Loucy (cell line): ENCODE results near the gene FAM209B.
"Not testable (repeated sequence)": the region's sequence is repeated elsewhere in the genome, so short reads cannot be mapped to it uniquely, and the experiment has no call there.

ENCODE experiments used
- H2AFZ ChIP-seq: fragments of 200-600 bp; sonication (generic); 2 replicates; pipeline ENCODE4 v1.6.0; 2016; ENCODE audit warnings: antibody characterized with exemption, mild to moderate bottlenecking, low read length, moderate library complexity
- H3F3A ChIP-seq: fragments of 200-600 bp; 2 replicates; pipeline ENCODE4 v1.6.0; 2016; ENCODE audit warnings: antibody characterized with exemption, low read depth, mild to moderate bottlenecking
- H3K27me3 ChIP-seq: fragments of 200-600 bp; sonication (generic); 2 replicates; pipeline ENCODE4 v1.6.1; 2014; ENCODE audit warnings: low read length, mild to moderate bottlenecking; ENCODE audit not compliant: insufficient read depth, poor library complexity, severe bottlenecking
- H3K36me3 ChIP-seq: fragments of 200-600 bp; sonication (generic); 2 replicates; pipeline ENCODE4 v1.6.1; 2016; ENCODE audit warnings: low read length; ENCODE audit not compliant: insufficient read depth
- H3K4me1 ChIP-seq: fragments of 200-600 bp; sonication (generic); 2 replicates; pipeline ENCODE4 v1.5.1; 2014; ENCODE audit warnings: low read length, mild to moderate bottlenecking; ENCODE audit not compliant: insufficient read depth, poor library complexity, severe bottlenecking
- H3K4me2 ChIP-seq: fragments of 200-600 bp; sonication (generic); 2 replicates; pipeline ENCODE4 v1.6.0; 2014; ENCODE audit warnings: antibody characterized with exemption, low read length, low read depth, mild to moderate bottlenecking; ENCODE audit not compliant: poor library complexity, severe bottlenecking
- H3K4me3 ChIP-seq: fragments of 200-600 bp; sonication (generic); 2 replicates; pipeline ENCODE4 v1.5.1; 2014; ENCODE audit warnings: low read length, mild to moderate bottlenecking, mixed read lengths; ENCODE audit not compliant: poor library complexity, severe bottlenecking
- H3K79me2 ChIP-seq: fragments of 200-600 bp; sonication (generic); 2 replicates; pipeline ENCODE4 v1.6.1; 2014; ENCODE audit warnings: low read length; ENCODE audit not compliant: insufficient read depth
- H3K9ac ChIP-seq: fragments of 200-600 bp; sonication (generic); 2 replicates; pipeline ENCODE4 v1.6.0; 2014; ENCODE audit warnings: mild to moderate bottlenecking, low read depth, low read length, moderate library complexity; ENCODE audit not compliant: poor library complexity, severe bottlenecking
- H3K9me2 ChIP-seq: fragments of 200-600 bp; sonication (generic); replicated peaks from 2 replicates; pipeline ENCODE4 v1.6.1; 2016; ENCODE audit warnings: low read depth, low read length, mixed read lengths
- H3K9me3 ChIP-seq: fragments of 200-600 bp; sonication (generic); 2 replicates; pipeline ENCODE4 v1.6.1; 2014; ENCODE audit warnings: mild to moderate bottlenecking, antibody characterized with exemption, low read length, low read depth; ENCODE audit not compliant: insufficient read depth
- H4K20me1 ChIP-seq: fragments of 200-600 bp; sonication (generic); 2 replicates; pipeline ENCODE4 v1.6.0; 2014; ENCODE audit warnings: antibody characterized with exemption, low read length, mild to moderate bottlenecking; ENCODE audit not compliant: insufficient read depth, poor library complexity, severe bottlenecking
- EZH2phosphoT487 ChIP-seq: fragments of 200-600 bp; IDR thresholded peaks from 2 replicates; pipeline ENCODE4 v1.6.1; 2018; ENCODE audit warnings: antibody characterized with exemption, mild to moderate bottlenecking, moderate library complexity, borderline replicate concordance
- TF ChIP-seq, protein P1 (sequence below): fragments of 200-600 bp; sonication (generic); conservative IDR thresholded peaks from 2 replicates; pipeline ENCODE4 v1.5.1; 2014; ENCODE audit warnings: mild to moderate bottlenecking, antibody characterized with exemption, low read length

FAM209B gene

GRCh38 chr20:56554869-56555268 is 21.8 kb downstream of the FAM209B start:
- H3K9me3 ChIP-seq, result no peaks in the 10 kb centered on the region
- no peak overlapping the region for H3K4me2 ChIP-seq
- H3K9ac ChIP-seq, result no peak overlapping the region
- TF ChIP-seq EZH2phosphoT487, result no peak
- TF ChIP-seq, protein P1, sequence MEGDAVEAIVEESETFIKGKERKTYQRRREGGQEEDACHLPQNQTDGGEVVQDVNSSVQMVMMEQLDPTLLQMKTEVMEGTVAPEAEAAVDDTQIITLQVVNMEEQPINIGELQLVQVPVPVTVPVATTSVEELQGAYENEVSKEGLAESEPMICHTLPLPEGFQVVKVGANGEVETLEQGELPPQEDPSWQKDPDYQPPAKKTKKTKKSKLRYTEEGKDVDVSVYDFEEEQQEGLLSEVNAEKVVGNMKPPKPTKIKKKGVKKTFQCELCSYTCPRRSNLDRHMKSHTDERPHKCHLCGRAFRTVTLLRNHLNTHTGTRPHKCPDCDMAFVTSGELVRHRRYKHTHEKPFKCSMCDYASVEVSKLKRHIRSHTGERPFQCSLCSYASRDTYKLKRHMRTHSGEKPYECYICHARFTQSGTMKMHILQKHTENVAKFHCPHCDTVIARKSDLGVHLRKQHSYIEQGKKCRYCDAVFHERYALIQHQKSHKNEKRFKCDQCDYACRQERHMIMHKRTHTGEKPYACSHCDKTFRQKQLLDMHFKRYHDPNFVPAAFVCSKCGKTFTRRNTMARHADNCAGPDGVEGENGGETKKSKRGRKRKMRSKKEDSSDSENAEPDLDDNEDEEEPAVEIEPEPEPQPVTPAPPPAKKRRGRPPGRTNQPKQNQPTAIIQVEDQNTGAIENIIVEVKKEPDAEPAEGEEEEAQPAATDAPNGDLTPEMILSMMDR, result no peak
- H3K27me3 ChIP-seq, result no peaks in the 10 kb centered on the region
- no peaks in the 10 kb centered on the region for H4K20me1 ChIP-seq
- no peak overlapping the region for H2AFZ ChIP-seq
- no peak overlapping the region for H3K4me3 ChIP-seq
- H3K79me2 ChIP-seq, result no peaks in the 10 kb centered on the region
- H3F3A ChIP-seq, result no peaks in the 10 kb centered on the region
- no peaks in the 10 kb centered on the region for H3K9me2 ChIP-seq
- H3K36me3 ChIP-seq, result no peaks in the 10 kb centered on the region
- H3K4me1 ChIP-seq, result no peaks in the 10 kb centered on the region

DNA sequence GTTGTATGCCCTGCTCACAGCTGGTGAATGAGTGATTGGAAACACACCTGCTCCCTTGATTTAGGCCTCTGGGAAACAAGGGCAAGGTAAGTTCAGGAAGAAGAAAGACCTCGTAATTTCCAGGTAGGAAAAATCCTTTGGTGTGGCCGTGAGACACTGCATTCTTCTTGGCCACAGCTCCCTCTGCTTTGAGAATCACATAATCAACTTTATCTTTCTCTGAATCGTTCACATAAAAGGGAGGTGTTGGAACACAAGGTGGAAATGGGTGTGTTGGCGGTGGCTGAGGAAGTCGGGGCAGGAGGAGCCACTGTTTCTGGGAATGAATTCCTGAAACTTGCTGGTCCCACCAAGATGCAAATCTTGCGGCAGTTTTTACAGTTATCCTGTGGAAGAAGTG is 25.9 kb downstream of the FAM209B start:
- TF ChIP-seq, protein P1, result no peak
- no peak for TF ChIP-seq EZH2phosphoT487
- Histone ChIP-seq H3K9ac (no peak overlapping the region), H3K36me3 (no peaks in the 10 kb centered on the region), H3K9me3 (no peaks in the 10 kb centered on the region), H3K4me1 (no peaks in the 10 kb centered on the region), H2AFZ (no peak overlapping the region), H4K20me1 (no peaks in the 10 kb centered on the region), H3K4me3 (no peak overlapping the region), H3F3A (no peaks in the 10 kb centered on the region), H3K79me2 (no peaks in the 10 kb centered on the region), H3K27me3 (no peaks in the 10 kb centered on the region), H3K9me2 (no peaks in the 10 kb centered on the region), H3K4me2 (no peak overlapping the region)

- H3K36me3 ChIP-seq, H3K4me2 ChIP-seq, H3K9me2 ChIP-seq, H3K27me3 ChIP-seq, H2AFZ ChIP-seq, H3K79me2 ChIP-seq, H3F3A ChIP-seq, H3K4me1 ChIP-seq, H3K9ac ChIP-seq, H4K20me1 ChIP-seq, H3K4me3 ChIP-seq, H3K9me3 ChIP-seq: not testable (repeated sequence)
Observed at GRCh38 chr20:56564526-56564925, 31.5 kb downstream of the FAM209B start.

- no peak overlapping the region for H2AFZ ChIP-seq
- no peak overlapping the region for H3K4me2 ChIP-seq
- no peaks in the 10 kb centered on the region for H3K36me3 ChIP-seq
- H3K9ac ChIP-seq, result no peak overlapping the region
- H4K20me1 ChIP-seq, result no peaks in the 10 kb centered on the region
- no peaks in the 10 kb centered on the region for H3F3A ChIP-seq
- H3K9me3 ChIP-seq, result no peaks in the 10 kb centered on the region
- TF ChIP-seq EZH2phosphoT487, result no peak
- TF ChIP-seq, protein P1, result no peak
- no peaks in the 10 kb centered on the region for H3K27me3 ChIP-seq
- H3K79me2 ChIP-seq, result no peaks in the 10 kb centered on the region
- no peaks in the 10 kb centered on the region for H3K4me1 ChIP-seq
- H3K4me3 ChIP-seq, result no peak overlapping the region
- H3K9me2 ChIP-seq, result no peaks in the 10 kb centered on the region
Observed at GRCh38 chr20:56565511-56565910, 32.5 kb downstream of the FAM209B start.
